GM21381 (cell line): ENCODE data around the gene MARS1.

Experiments
- ATAC-seq: cut with Tn5 transposase; IDR thresholded peaks from one replicate; pipeline ENCODE4 v1.9.1; 2021; ENCODE audit warnings: mild to moderate bottlenecking, moderate library complexity; ENCODE audit not compliant: unreplicated experiment

MARS1 gene

GRCh38 chr12:57470970-57471656 lies 16.8 kb upstream of the MARS1 start:
- no peak for ATAC-seq

- no peak for ATAC-seq
Measured at GRCh38 chr12:57471661-57472060, 16.2 kb upstream of the MARS1 start.

- ATAC-seq: no peak
Measured at GRCh38 chr12:57472391-57472790, 15.5 kb upstream of the MARS1 start.

DNA sequence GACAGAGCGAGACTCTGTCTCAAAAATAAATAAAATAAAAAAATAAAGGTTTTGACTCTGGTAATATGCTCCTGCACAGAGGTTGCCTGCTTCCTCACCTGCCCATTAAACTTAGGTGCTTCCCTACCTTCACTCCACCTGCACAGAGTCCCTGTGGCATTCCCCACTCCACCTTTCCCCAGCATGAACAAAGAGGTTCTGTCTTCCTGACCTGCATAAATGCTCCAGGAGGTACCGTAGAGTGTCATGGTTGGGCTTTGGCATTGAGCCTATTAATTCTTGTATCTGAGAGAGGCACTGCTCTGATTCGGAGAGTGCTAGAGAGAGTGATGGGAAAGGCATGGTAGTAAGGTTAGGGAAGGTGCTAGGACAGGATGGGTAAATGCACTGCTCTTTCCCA lies 14.5 kb upstream of the MARS1 start:
- ATAC-seq: no peak

GRCh38 chr12:57473886-57474285 lies 14.0 kb upstream of the MARS1 start:
- no peak for ATAC-seq

DNA sequence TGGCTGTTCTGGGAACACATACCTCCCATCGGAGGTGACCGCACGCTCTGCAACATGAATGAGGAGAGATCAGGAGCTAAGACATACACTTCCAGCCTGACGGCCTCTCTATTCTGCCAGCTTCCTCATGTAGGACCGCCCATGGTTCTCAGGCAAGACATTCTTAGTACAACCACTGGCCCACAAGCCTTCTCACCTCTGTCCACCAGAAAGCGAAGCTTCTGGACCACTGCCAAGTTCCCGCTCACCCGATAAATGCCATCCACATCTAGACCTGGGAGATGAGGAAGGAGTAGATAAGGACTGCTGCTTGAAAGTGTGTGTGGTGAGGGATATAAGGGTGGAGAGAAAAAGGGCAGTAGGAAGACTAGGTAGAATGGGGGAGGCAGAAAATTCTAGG lies 13.4 kb upstream of the MARS1 start:
- ATAC-seq: no peak

- ATAC-seq: no peak
Measured at GRCh38 chr12:57474862-57475261, 13.0 kb upstream of the MARS1 start.

GRCh38 chr12:57475271-57476161 lies 12.4 kb upstream of the MARS1 start:
- ATAC-seq: no peak

- ATAC-seq: peak; percentile 36
Measured at GRCh38 chr12:57476162-57476992, 11.5 kb upstream of the MARS1 start.

DNA sequence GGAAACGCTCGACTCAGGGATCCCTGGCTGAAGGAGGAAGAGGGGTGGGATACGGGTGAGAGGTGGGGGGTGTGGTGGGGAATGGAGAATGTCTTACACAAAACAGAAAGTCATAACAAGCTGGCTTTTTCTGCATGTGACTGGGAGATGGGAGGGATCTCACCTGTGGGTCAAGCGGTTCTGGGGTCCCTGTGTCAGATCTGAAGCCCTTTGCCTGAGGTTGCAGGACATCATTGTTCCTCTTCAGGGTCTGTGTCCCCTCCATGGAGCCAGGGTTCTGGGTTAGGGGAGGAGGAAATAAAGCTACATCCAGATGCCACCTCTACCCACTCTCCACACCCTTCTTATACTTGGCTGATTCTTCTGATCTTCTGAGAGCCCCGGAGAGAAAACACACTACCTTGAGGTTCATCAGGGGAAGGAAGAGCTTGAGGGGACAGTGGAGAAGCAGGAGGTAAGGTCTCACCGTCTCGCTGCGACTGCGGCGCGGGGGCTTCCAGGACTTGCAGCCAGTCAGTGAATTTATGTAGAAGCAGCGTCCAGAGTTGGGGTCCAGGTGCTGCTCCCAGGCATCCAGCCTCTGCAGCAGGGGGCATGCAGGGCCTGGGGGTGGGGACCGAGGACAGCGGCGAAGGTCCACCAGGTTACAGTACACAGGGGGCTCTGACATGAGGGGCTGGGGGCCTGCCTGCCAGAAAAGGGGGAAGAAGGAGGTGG lies 10.7 kb upstream of the MARS1 start:
- no peak for ATAC-seq

- peak; percentile 35 for ATAC-seq
Measured at GRCh38 chr12:57477710-57478681, 9.9 kb upstream of the MARS1 start.

GRCh38 chr12:57479043-57479375 lies 8.9 kb upstream of the MARS1 start:
- no peak for ATAC-seq

DNA sequence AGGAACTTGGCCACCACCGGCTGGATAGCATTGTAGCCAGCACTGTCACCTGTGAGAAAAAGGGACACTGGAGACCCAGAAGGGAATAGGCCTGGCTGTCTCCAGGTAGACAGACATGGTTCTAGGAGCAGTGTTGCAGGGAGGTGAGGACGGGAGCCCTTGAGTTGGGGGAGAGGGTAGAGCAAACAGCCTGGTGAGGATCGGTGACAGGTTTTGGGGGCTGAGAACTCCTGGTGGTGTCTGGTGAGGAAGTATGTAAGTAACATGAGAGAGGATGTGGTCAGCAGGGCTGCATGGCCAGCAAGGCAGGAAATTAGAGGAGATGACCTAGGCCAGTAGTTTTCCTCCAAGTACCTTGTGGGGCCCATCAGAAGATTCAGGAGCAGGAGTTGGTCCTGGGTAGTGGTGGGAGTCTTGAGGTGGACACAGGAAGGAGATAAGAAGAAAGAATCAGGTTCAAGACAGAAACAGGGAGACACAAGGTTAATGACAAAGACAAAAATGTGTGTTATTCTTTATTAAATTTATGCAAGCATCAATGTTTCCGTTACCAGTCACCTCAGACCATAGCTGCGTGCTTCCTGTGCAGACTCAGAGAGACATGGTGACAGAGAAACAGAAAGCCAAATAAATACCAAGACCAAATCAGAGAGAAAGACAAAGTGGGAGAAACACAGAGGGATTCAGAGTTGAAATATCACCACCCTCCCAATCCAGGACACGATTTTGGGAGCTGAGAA lies 8.3 kb upstream of the MARS1 start, which contains the start of gene ARHGAP9:
Gene ARHGAP9, minus strand, starts transcription at position 491 of the 740 bp plus-strand sequence. Its CDS starts 460 bp downstream, at position 31.
- ATAC-seq: no peak

GRCh38 chr12:57481671-57482070 lies 6.2 kb upstream of the MARS1 start:
- no peak for ATAC-seq

DNA sequence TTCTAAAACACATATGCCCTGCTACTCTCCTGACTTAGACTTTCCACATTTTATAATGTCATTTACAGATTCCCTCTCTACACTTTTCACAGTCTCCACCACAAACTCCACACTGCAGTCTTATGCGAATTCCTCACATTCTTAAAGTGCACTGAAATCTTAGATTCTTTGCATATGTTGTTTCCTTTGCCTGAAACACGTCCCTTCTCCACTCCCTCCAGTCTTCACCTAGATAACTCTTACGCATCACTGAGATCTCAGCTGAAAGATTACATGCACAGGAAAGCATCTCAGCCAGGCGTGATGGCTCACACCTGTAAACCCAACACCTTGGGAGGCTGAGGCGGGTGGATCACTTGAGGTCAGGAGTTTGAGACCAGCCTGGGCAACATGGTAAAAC lies 4.4 kb upstream of the MARS1 start:
- no peak for ATAC-seq

DNA sequence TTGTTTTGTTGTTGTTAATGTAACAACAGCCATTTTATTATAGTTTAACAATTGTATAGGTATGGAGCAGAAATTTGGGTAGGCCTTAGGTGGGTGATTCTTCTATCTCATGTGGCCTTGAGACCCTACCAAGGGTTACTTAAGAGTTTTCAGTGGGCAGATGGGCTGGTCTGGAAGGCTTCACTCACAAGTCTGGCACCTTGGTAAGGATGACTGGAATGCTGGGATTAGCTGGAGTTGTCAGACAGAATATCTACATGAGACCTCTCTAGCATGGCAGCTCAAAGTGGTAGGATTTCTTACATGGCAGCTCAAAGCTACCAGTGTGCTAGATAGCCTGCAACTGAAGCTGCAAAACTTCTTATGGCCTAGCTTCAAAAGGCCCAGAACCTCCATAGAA lies 2.2 kb upstream of the MARS1 start:
- ATAC-seq: no peak

DNA sequence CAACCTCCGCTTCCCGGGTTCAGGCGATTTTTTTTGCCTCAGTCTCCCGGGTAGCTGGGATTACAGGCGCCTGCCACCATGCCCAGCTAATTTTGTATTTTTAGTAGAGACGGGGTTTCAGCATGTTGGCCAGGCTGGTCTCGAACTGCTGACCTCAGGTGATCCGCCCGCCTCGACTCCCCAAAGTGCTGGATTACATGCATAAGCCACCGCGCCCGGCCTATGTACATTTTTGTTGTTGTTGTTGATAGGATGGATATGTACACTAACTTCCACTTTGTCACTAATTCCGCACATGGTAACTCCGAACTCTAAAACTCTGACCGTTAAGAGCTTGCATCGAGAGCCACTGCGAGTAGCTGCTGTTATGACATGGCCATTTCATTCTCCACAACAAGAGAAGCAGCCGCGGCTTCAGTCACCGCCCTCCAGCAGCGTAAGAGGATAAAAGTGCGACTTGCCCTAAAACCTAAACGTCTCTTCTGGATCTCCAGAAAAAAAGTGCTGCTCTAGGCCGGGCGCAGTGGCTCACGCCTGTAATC lies 742 bp upstream of the MARS1 start:
- ATAC-seq: no peak

DNA sequence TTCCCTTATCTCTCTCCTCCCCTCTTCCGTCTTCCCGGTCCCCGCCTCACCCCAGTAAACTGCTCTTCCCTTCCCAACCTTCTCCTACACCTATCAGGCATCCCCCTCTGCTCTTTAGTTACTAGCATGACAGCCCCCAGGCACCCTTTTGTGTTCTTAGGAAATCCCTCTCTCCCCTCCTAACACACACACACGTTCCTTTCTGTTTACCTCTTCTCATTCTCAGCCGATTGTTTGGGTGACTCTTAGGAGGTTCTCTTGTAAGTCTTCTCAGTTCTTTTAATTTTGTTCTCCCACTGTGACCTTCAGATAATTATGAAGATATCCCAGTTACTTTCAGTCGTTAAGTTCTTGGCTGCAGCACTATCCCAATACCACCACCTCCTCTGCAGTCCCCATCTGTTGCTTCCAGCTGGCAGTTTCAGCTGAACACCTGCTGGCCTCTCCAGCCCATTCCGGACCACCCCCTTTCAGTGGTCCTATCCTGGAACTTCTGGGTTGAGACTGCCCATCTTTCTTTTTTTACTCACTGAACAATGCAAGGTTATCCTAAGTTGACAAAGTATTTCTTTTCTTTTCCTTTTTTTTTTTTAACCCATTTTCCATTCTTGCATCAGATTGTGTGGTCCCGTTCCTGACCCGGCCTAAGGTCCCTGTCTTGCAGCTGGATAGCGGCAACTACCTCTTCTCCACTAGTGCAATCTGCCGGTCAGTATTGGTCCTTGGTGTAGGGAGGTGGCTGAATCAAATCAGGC lies 711 bp downstream of the MARS1 start:
- no peak for ATAC-seq
